D721Med (cell line): Measurements from ENCODE around the gene ARHGEF16.

ENCODE experiments used
- DNase-seq: peaks from one replicate; pipeline ENCODE4 v3.0.0; 2011; ENCODE audit warnings: low spot score; ENCODE audit not compliant: insufficient read length
- FAIRE-seq: peaks from 2 replicates; lab custom pipeline; 2011; peaks lifted over from hg19 to GRCh38; lab: Jason Lieb, UNC
- CTCF ChIP-seq: IDR thresholded peaks from 2 replicates; pipeline ENCODE4 v1.5.1; 2012; ENCODE audit warnings: mild to moderate bottlenecking, control low read depth; ENCODE audit not compliant: insufficient read depth; ENCODE audit errors: missing control alignments

Gene ARHGEF16

GRCh38 chr1:3478187-3478586 lies 23.7 kb downstream of the ARHGEF16 start:
- no peak for FAIRE-seq
- DNase-seq: no peak
- TF ChIP-seq CTCF: no peak

DNA sequence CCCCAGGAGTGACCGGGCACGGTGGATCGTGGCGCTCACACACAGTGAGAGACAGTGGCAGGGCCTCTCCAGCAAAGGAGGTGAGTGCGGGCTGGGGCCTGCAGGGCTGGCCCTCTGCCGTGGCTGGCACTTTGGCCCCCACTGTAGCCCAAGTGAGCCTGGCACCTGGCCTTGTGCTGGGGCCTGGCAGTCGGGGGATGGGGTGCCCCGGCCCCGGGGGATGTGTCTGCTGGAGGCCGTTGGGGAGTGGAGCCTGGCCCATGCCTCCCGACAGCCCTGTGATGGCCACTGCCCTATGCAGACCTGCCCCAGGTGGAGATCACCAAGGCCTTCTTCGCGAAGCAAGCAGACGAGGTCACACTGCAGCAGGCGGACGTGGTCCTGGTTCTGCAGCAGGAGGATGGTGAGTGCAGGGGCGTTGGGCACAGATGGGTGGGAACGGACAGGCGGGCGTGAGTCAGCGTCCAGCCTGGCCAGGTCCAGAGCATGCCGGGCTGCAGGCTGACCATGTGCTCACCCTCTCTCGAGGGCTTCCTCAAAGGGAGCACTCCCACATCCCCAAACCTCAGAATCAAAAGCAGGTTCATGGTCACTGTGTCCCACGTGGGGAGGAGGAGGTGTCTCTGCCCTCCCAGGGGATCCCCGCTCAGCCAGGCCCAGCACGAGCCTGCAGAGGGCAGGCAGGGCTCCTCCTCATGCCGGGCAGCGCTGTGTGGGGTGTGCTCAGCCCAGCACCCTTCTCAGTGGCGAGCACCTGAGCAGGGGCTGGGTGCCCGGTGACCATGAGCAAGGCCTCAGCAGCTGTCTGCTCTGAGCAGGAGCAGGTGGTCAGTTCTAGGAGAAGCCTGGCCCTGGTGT lies 25.3 kb downstream of the ARHGEF16 start:
- TF ChIP-seq CTCF: no peak
- FAIRE-seq (no peak), DNase-seq (no peak)

GRCh38 chr1:3480369-3480719 lies 25.9 kb downstream of the ARHGEF16 start:
- no peak for DNase-seq
- no peak for TF ChIP-seq CTCF
- FAIRE-seq: no peak

GRCh38 chr1:3481046-3481445 lies 26.6 kb downstream of the ARHGEF16 start:
- no peak for TF ChIP-seq CTCF
- no peak for FAIRE-seq
- no peak for DNase-seq

DNA sequence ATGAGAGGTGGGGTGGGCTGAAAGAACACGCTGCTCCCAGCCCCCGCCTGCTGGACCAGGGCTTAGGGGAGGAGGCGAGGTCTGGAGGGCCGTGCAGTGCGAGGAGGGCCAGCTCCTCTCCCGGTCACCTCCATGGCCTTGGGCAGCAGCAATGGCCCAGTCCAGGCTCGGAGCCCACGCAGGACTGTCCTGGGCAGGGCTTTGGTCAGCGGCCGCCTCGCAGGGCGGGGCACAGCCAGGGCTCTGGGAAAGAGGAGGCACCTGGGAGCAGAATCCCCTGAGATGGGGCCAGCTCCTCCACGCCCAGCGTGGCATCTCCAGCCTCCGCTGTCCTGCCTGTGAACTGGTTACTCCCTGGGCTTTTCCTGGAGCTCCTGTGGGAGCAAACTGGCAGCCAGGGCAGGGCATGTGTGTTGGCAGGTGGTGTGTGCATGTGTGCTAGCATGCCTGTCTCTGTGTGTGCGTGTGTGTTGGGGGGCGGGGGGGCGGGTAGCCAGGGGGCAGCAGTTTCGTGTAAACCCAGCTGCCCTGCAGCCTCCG lies 27.4 kb downstream of the ARHGEF16 start:
- no peak for FAIRE-seq
- TF ChIP-seq CTCF: no peak
- no peak for DNase-seq

DNA sequence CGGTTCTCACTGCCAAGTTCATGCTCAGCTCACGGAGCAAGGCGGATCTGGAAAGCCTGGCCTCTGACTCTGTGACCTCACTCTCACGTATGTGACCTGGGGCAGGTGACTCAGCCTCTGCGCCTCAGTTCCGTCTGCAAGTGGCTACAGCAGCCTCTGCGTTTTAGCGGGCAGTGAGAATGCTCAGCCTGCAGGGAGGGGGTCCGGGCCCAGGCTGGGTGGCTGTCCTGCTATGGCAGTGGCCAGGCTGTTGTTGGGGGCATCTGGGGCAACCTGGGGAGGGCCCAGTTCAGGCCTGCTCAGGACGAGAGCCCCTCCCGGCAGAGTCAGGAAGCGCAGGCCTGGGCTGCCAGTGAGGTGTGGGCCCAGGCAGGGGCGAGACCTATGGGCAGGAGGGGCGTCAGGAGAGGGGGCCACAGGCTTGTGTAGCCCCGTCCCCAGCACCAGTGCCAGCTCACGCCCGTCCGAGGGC lies 27.9 kb downstream of the ARHGEF16 start:
- DNase-seq (no peak), FAIRE-seq (no peak)
- no peak for TF ChIP-seq CTCF

DNA sequence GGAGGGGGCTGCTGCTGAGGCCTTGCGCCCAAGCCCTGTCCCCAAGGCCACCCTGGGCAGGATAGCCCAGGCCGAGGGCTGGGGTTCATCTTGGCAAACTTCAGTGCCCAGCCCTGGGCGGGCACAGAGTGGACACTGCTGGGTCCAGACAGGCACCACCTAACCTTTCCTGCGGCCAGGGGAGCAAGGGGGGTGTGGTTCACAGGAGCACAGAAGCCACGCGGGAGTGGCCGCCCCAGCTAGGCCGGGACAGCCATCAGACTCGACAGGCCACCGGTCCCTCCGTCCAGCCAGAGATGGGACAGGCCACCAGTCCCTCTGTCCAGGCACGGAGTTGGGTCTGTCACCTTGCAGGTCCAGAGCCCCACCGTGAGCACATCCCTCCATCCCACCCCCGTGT lies 28.9 kb downstream of the ARHGEF16 start:
- no peak for TF ChIP-seq CTCF
- FAIRE-seq (no peak), DNase-seq (no peak)
